GM12892 (cell line): ENCODE measurements around the gene COL23A1.

ENCODE experiments used
- DNase-seq: peaks from one replicate; pipeline ENCODE4 v3.0.0; 2011; ENCODE audit not compliant: insufficient read length
- FAIRE-seq: peaks from 2 replicates; lab custom pipeline; 2011; peaks lifted over from hg19 to GRCh38; lab: Jason Lieb, UNC
- POLR2A ChIP-seq: IDR thresholded peaks from 2 replicates; pipeline ENCODE4 v1.6.1; 2011; ENCODE audit warnings: low read depth, low read length, control low read depth
- POLR2AphosphoS5 ChIP-seq: IDR thresholded peaks from 2 replicates; pipeline ENCODE4 v1.6.1; 2011; ENCODE audit warnings: low read depth, low read length, control low read depth
- TAF1 ChIP-seq: IDR thresholded peaks from 2 replicates; pipeline ENCODE4 v1.6.1; 2011; ENCODE audit warnings: low read depth, mild to moderate bottlenecking, control low read depth, low read length, borderline replicate concordance

COL23A1 gene

GRCh38 chr5:178535299-178536175, 54.7 kb downstream of the COL23A1 start:
- no peak for DNase-seq
- TF ChIP-seq POLR2AphosphoS5 (no peak), POLR2A (no peak), TAF1 (no peak)
- FAIRE-seq, result no peak

- FAIRE-seq (no peak), DNase-seq (no peak)
- no peak for TF ChIP-seq TAF1
Measured at GRCh38 chr5:178533136-178533535, 57.1 kb downstream of the COL23A1 start.

GRCh38 chr5:178532666-178533065, 57.5 kb downstream of the COL23A1 start:
- TF ChIP-seq TAF1, result no peak
- no peak for TF ChIP-seq POLR2AphosphoS5
- TF ChIP-seq POLR2A, result no peak
- DNase-seq (no peak), FAIRE-seq (no peak)

GRCh38 chr5:178532236-178532635, 58.0 kb downstream of the COL23A1 start:
- no peak for FAIRE-seq
- DNase-seq, result no peak
- TF ChIP-seq POLR2AphosphoS5 (no peak), POLR2A (no peak), TAF1 (no peak)

GRCh38 chr5:178531786-178532185, 58.4 kb downstream of the COL23A1 start:
- no peak for FAIRE-seq
- no peak for DNase-seq
- no peak for TF ChIP-seq TAF1
- no peak for TF ChIP-seq POLR2AphosphoS5
- TF ChIP-seq POLR2A, result no peak

- DNase-seq, result no peak
- TF ChIP-seq POLR2A, result no peak
- TF ChIP-seq POLR2AphosphoS5, result no peak
- TF ChIP-seq TAF1, result no peak
- FAIRE-seq, result no peak
Measured at GRCh38 chr5:178530526-178530925, 59.7 kb downstream of the COL23A1 start.

- DNase-seq (no peak), FAIRE-seq (no peak)
- TF ChIP-seq TAF1 (no peak), POLR2AphosphoS5 (no peak), POLR2A (no peak)
Measured at GRCh38 chr5:178529080-178529479, 61.1 kb downstream of the COL23A1 start.

GRCh38 chr5:178527458-178528307, 62.5 kb downstream of the COL23A1 start:
- TF ChIP-seq TAF1 (no peak), POLR2A (no peak), POLR2AphosphoS5 (no peak)
- FAIRE-seq, result no peak
- no peak for DNase-seq

- FAIRE-seq (no peak), DNase-seq (no peak)
Measured at GRCh38 chr5:178526773-178527457, 63.3 kb downstream of the COL23A1 start.

GRCh38 chr5:178525906-178526732, 64.1 kb downstream of the COL23A1 start:
- FAIRE-seq, result no peak

More at GRCh38 chr5:178526773-178527457, 63.3 kb downstream of the COL23A1 start:
- TF ChIP-seq TAF1 (no peak), POLR2A (no peak), POLR2AphosphoS5 (no peak)

More at GRCh38 chr5:178525906-178526732, 64.1 kb downstream of the COL23A1 start:
- DNase-seq, result no peak
- TF ChIP-seq TAF1 (no peak), POLR2A (no peak), POLR2AphosphoS5 (no peak)
